Activated T-cell treated with anti-CD3 and anti-CD28 coated beads for 1 hour (primary cell): ENCODE data around the gene EVL.

Experiments
- DNase-seq: peaks from one replicate; pipeline ENCODE4 v3.0.0-alpha.2; 2020; ENCODE audit warnings: low read depth

EVL gene

DNA sequence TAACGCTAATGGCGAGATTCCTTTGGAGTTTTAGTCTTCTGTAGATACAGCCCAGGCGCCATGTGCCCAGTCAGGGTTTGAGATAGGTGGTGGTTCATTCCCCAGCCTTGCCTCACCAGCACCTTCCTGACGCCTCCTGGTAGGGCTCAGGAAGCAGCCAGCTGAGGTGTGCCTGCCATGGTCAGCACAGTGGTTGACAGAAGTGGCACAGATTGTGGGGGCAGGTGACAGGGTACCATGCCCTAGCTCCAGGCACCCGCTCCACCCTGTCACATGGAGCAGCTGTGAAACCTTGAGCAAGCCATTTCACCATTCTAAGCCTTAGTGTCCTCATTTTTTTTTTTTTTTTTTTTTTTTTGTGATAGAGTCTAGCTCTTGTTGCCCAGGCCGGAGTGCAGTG, 45.6 kb downstream of the EVL start:
- no peak for DNase-seq

DNA sequence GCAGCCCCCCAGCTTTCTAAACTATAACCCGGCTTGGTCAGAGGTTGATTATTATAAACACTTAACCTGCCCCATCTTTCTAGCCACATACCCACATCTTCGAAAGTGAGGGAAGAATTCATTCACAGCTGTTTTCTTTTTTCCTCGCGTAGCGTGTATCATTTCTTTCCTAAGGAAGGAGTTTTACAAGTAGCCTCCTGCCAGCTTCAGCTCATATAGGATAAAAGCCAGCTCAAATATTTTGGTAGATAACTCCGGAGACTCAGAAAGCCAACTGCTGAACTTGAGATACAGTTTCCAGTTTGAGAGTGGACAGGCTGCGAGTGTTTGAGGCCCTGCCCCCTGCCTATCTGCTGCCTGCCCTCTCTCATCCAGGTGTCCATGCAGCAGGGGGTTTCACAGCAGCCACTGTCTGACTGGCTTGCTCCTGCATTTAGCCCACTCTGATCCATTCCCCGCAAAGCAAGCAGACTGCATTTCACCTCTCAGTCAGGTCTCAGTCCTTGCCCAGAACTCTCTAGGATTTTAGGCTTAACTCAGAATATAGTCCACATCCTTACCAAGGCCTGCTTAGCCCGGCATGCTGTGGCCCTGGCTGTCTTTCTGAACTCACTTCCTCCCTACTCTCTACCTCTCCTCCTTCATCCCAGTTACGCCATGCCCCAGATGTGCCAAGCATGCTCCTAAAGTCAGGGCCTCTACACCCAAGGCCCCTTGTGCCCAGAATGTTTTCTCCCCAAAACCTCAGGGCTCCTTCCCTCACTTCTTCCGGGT, 46.9 kb downstream of the EVL start:
- no peak for DNase-seq

DNA sequence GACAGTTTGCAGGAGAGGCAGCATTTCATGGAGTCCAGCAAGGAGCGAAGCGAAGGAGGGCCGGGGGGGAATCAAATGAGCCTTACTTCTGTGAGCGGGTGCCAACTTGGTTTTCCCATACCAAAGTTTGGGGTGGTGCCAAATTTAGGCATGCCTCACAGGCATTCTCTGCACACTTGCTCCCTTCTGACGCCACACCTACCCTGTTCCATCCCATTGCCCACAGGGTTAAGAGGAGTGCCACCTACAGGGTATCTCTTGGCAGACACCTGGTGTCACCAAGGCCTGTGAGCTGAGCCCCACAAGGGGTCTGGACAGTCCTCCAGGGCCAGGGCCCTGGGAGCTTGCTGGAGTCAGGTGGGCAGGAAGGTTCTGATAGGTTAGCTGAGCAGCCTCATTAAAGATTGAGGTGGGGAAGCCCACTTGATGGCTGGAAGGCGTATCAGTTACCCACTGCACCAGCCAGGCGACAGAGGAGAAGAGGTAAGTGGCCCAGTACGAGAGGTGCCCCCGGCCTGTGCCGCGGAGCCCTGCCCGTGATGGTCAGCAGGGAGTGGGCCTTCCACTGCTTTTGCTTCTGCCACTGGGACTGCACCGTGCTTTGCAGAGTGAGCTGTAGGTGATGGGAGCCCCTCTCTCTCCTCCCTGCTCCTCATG, 49.0 kb downstream of the EVL start:
- no peak for DNase-seq

DNA sequence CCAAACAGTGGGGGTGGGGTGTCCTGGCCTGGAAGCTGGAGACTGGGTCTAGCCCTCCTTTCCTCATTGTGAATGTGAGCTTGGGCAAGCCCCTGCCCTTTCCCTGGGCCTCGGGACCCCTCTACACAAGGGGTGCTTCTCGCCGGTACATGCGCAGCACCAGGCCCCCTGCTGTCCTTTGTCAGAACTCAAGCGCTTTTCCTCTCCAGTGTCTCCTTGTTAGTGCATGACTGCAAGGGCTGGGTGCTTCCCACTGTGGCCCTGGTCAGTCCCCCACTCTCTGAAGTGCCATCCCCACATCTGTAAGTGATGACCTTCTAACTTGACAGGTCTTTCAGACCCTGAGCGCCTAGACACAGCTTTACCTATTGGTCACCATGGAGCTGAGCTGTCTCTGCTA, 50.0 kb downstream of the EVL start:
- no peak for DNase-seq

DNA sequence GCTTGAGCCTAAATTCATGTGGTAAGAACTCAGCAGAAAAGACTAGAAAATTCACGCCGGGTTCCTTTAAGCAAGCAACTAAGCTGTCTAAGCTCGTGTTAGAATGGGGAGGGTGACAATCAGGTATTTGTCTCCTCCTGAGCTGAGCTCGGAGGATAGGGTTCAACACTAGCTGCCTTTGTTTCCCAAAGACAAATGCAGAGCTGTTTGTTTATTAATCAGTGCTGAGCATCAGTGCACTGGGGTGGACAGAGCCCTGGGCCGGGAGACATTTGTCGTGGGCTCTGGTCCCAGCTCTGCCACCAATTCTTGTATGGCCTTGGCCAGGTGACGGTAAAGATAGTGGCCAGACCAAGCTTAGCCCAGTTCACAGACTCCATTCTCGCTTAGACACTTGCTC, 50.5 kb downstream of the EVL start:
- DNase-seq: no peak

DNA sequence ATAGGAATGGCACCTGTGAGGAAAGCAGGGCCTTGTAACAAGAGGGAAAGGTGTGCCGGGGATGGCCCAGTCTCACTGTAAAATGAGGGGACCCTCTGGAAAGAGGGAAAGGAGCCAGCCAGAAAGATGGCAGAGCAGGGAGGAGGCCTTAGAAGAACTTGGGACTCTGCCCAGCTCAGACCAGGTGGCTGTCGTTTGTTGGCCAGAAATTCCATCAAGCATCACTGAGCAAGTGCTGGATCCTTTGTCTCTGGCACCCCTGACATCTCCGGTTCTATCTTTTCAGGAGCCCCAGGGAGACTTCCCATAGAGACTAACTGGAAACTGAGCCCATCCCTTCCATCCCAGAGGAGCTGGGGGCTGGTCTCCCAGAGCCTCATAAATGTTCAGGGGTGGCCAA, 50.9 kb downstream of the EVL start:
- DNase-seq: no peak

DNA sequence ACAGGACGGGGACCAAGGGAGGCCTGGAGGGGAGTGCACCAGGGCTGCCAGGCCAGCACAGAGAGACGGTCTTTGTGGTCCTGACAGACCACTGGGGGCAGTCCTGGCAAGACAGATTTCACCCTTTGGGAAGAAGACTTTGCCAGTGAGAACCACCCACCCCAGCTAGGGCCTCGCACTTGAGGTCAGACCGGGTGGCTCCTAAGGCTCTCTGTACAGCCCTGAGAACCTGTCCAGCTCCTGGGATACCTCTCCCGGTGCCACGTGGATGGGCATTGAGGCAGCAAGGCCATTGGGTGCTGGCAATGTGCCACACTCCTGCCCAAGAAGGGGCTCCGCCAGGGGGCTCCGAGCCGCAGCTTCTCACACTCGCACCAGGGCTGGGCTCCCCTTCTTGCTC, 51.8 kb downstream of the EVL start:
- DNase-seq: no peak

DNA sequence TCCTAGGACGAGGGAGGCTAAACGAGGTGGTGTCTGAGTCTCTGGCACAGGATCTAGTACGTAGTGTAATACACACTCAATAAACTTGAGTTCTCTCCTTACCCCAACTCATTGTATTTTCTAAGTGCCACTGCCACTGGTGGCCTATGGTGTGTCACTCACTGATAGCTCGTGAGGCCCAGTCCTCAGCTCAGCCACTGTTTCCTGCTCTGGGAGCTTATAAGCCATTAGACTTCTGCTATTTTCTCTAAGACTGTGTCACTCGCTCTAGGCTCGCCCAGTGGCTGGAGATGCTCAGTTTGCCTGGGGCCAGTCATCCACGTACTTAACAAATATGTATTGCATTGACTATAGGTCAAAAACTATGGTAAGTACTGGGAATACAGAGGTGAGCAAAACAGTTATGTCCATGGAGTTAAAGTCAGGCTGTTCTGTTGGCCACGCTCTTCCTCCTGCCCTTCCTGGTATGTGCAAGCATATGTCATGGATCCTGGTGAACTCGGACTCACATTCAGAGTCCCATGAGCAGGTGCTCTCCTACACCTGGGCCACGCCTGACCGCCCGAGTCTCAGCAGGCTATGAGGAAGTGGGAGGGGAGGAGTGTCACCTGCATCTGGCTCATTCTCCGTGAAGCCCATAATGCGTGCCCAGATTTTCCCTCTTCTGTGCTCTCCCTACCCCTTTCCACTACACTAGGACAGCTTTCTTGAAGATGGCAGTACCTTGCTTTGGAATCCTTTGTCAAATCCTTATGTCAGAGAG, 52.6 kb downstream of the EVL start:
- no peak for DNase-seq

DNA sequence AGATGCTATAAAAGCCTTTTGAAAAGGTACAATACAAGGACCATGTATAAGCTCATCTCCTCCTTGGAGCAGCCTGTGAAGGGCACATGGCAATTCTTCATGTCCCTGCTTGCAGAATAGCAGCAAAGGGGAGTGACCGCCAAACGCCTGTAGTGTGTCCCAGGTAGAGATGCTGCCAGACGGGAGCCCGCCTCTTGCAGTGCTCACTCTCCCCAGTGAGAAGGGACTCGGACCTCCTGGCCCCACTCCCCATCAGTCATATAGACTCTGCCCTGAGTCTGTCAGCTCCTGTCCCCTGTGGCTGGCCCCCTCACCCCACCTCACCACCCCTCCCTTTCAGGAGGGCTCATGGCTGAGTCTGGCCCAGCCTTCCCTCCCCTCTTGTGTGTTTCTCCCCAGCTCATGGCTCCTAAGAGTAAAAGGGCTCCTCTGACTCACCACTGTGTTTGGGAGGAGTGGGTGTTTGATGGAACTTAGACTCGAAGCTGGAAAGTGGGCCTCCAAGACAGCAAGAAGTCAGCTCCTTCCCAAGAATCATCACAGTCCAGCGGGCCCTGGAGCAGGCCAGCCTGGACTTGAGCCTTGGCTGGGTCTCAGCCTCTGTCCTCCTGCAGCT, 53.3 kb downstream of the EVL start:
- no peak for DNase-seq

DNA sequence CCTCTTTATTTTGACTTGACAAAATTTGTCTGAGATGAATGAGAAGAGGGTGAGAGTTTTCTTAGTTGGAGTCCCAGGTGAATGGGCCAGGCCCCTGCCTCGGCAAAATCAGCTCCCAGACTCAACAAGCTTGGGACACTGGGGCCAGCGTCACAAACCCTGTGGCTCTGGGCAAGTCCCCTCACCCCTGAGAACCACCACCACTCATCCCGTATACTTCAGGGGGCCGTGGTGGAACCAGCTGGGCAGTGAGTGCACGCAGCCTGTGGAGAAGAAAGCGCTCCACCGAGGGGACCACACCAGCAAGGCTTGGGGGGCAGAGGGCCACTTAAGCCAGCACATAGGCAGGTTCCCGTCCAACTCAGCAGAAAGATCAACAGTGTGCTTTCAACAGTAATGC, 54.0 kb downstream of the EVL start:
- DNase-seq: no peak

DNA sequence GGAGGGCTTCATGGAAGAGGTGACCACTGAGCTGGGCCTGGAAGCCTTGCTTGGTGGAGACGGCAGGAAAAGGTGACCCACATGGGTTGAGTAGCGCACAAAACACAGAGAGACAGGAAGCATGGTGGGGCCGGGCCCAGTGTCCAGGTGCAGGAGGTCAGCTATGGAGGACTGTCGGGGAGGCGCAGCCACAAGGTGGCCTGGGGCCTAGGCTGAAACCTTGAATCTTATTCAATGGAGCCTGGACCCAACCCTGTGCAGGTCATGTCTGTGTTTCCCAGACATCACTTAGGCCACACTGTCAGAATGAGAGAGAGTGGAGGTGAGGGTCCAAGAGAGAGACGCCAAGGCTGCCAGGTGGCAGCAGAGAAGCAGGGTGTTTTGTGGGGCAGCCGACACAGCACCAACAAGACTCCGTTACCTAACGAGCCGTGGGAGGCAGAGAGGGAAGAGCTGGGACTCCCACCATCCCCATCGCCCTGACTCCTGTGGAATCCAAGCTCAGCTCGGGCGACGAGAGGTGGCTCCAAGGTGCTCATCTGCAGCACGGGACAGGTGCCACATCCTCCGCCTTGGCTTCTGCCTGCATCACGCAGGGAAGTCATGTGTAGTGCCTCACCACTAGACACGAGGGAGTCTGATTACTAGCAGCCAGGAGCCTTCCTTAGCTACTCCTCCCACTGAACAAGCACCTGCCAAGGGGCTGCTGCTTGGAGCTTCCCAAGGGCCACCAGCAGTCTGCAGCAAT, 55.5 kb downstream of the EVL start:
- DNase-seq: no peak

DNA sequence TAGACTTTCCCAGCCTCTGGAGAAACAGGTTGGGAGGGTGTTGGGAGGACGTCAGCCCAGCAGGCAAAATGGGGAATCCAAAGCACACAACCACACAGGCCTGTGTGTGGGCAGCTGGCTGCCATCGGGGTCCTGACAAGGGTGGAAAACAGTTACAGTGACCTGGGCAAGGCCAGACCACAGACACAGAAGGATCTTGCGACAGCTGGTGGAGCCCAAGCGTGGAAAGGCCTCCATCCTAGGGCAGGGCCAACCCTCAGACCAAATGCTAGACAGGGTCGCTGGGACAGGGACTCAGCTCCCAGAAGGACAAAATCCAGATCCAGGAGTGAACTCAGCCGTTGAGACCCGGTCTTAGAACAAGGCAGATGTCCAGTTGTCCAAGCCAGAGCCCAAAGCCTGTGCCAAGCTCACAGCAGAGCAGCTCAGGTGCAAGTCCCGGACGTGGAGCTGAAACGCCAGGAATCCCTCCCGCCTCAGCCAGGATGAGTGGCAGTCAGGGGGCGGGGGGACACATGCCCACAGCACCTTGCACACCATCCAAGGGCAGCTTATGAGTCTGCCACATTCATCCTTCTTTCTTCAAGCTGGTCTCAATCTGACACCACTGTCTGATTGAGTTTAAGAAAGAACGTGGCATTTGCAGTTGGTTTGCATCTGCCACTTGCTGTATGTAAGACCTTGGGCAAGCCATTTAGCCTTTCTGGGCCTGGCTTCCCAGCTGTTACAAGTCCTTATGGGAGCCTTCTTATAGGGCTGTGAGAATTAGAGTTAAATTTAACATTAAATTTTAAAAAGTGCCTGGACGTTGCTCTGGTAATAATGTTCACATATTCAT, 56.6 kb downstream of the EVL start:
- no peak for DNase-seq

DNA sequence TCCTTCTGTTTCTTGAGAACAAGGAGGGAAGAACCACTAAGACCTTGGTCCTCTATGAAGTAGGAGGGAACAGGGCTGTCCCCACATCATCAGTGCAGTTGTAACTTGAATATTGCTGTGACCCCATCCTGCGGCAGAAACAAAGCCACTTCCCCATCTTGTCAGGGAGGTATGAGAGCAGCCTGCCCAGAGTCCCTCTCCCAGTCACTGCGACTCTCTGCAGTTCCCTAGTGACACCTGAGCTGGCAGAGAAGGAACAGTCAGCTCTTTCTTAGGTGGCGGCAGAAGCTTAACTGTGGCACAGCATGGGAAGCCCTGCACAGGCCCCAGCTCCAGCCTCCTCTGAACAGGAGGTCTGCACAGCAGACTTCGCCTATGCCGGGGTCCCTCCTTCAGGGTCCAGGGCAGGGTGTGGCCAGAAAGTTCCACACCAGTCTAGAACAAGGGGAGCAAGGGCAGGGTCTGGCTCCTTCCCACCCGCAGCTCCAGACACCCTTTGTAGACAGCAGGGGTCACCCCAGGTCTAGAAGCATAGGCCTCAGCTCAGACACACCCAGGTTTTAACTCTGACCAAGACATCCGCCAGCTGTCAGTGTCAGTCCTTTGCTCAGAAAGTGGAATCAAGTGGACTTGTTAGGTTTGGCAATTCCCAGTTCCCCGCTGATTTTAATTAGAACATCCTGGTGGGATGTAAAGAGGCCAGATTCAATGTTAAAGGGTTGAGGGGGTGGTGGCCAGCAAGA, 57.4 kb downstream of the EVL start:
- DNase-seq: no peak

DNA sequence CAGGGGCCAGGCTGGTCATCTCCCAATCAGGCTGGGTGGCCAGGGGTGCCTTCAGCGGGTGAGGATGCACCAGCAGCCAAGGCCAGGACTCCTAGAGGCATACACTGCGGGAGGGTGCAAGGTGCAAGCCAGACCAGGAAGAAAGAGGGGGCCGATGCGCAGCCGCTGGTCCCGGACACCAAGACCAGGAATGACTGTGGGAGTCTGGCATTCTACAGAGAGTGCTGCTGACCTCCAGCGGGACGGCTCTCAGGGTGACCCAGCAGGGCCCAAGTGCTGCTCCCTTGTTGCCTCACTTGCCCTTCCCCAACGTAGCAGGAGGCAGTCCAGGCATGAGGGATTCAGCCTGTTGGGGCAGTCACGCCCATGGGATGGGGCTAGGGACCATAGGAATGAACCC, 58.4 kb downstream of the EVL start:
- no peak for DNase-seq

DNA sequence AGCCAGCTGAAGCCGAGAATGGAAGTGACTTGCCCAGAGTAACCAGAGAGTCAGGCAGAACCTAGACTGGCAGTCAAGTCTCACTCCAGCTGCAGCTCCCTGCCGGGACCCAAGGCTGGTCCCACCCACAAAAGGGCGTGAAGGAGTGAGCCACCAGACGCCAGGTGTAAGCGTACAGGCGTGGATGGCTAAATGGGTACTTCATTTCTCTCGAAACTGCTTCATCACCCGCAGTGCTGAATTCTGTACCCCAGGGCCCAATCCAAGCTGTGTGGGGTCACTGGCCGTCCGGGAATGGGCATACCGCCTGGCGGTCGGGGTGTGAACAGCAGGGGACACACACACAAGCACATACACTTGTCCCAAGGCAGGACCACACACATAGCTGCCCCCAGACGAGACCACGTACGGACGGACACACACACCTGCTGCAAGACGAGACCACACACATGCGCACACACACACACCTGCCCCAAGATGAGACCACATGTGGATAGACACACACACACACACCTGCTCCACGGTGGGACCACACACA, 59.4 kb downstream of the EVL start:
- DNase-seq: no peak

DNA sequence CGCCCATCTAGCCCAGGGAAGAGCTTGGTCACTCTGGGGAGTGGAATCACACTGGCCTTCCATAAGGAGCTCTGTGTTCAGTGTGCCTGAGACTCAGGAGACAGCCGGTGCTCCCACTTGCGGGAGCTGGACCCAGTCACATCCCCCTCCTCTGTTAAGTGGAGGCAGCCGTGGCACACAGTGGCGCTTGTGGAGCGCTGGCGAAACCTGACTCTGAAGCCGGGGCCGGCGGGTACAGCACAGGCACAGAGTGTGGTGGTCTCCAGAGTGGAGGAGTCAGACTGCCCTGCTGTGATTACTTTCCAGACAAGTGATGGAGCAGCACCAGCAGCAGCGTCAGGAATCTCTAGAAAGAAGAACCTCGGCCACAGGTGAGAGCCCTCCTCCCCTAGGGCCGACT, 61.2 kb downstream of the EVL start:
- DNase-seq: no peak

DNA sequence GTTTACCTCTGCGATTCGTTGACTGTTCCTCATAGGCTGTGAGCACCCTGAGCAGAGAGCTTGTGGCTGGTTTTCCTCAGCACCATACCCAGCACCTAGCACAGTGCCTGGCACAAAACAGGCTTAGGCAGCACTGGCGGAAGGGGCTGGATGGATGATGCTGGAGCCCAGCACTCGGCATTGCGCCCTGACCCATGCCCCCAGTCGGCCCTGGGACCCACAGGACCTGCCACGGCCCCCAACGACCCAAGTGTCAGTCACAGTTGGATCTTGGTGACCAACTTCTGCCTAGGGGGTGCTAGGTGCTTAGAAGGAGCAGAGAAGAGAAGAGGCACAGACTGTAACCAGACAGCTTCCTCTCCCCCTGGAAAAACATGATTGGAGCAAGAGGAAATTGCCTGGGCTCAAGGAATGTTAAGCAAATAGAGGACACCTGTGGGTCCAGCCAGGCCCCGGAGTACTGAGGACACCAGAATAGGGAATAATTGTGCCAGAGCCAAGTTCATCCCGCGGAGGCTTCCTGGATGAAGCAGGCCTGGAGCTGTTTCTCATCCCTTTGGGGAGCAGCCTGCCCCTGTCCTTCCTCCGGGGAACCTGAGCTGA, 62.7 kb downstream of the EVL start:
- DNase-seq: no peak

DNA sequence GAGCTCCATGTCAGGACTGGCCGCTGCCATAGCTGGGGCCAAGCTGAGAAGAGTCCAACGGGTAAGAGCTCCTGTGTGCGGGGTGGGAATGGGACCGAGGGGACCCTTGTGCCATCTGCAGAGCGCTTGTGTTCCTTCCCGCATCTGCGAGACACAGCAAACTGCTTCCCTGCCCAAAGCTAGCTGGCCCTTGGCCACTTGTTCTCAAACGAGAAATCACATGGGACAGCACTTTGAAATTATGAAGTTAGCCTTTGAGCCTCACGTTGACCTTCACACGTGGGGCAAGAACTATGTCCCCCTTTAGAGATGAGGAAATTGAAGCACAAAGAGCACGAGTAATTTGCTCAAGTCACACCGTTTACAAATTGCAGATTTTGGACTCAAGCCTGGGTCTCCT, 63.5 kb downstream of the EVL start:
- DNase-seq: no peak

DNA sequence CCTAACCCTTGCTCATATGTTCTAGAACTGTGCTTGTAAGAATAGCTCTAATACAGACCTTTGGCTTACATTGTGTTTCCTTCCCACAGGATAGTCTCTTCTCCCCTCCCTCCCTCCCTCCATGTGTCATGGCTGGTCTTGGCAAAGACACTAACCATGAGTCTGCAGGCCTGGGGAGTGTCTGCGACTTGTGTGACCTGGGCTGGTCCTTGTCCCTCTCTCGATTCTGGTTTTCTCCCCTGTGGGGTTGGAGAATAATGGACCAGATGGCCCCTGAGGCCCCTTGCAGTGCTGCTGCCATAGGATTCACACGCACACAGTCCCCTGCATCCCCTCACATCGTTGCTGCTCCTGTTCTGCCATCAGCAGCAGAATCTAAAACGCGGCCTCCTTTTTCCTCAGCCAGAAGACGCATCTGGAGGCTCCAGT, 64.0 kb downstream of the EVL start:
- no peak for DNase-seq

DNA sequence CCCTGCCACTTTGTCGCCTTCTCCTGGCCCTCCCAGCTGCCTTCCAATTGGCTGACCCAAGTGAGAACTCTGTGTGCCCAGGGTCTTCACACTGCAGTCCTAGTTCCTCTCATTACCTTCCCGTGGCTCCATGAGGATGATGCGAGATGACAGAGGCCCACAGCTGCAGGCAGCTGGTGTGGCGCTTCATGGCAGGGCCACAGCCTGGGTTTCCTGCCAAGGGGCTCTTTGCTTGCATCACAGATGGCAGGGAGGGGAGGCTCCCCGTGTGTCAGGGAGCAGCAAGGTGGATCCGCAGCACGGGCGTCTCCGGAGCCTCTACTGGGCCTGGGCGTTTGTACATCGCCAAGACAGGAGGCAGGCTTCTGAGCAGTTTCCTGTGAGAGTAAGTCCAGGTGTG, 65.3 kb downstream of the EVL start:
- no peak for DNase-seq
